GF-D8 (cell line): ENCODE results near the gene THBS3.
"Not testable (repeated sequence)": the region's sequence is repeated elsewhere in the genome, so short reads cannot be mapped to it uniquely, and the experiment has no call there.

Experiments
- DNase-seq: peaks from one replicate; lab custom pipeline; 2025; lab: John Stamatoyannopoulos, UW

The THBS3 gene

DNA sequence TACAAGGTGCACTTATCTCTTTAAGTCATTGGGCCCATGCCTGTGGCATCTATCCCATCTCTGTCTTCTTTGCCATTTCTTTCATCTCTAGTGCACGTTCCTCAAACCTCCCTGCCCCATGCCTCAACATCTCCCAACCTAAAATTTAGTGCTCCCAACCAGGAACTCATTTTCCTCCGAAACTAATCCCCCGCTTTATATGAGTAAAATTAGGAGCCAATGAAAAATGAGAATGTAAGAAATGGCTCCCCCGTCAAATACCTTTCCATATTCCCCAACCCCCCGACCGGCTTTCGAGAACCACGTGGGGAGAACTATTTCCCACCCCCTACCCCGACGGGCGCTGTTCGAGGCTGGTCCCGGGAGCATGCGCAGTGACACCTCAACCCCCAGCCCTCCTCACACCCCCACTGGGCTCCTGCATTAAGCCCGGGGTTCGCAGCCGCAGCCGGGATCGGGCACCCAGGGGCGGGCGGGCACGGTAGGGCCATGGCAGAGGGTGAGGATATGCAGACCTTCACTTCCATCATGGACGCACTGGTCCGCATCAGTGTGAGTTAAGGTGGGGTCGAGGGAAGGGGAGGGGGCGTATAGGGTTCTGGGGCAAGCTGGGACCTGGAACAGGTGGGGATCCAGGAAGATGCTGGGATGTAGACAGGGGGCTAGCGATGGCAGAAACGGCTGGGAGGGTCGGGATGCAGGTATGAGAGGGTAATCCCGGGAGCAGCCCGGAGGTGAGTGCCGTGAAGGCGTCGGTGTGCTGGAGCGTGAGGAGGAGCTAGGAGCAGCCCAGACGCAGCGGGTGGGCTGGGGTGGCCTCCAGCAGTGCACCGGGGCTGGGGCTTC, 34.0 kb downstream of the THBS3 start, which contains the start of gene TRIM46:
Gene TRIM46, plus strand, starts transcription at position 372 of the 846 bp plus-strand sequence. Its CDS starts 118 bp downstream, at position 490.
- DNase-seq: no peak

DNA sequence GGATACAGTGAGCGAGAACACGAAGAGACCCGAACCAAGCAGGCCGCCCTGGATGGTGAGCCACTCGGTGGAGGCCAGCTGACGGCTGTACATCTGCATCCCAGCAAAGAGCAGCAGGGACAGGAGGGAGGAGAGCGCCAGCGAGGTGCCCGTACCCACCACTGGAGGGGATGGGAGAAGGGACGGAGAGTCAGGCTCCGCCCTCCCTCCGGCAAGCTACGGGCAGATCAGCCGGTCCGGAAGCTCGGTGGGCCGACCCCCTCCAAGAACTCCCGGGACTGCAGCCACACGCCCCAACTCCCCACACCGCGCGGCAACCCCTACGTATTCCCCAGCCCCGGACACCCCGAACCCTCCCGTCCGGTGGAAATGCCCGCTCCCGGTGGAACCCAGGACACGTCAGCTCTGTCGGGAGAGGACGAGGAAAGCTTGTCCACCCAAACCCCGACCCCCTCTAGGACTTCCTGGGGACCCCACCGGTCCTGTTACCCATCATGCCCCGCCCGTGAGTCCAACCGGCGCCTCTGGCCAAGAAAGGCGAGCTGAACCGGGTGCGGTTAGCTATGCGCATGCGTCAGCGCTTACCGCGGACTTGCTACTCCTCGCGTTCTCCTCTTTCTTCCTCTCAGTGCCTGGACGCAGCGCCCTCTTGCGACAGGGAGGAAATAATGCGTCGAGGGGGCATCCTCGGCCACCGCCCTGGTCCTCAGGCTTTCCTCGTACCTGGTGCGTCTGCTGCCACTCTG, 34.8 kb downstream of the THBS3 start, which contains the start of gene KRTCAP2:
Gene KRTCAP2, minus strand, starts transcription at position 573 of the 746 bp plus-strand sequence. Its CDS starts 80 bp downstream, at position 493.
- peak; percentile 82 for DNase-seq

DNA sequence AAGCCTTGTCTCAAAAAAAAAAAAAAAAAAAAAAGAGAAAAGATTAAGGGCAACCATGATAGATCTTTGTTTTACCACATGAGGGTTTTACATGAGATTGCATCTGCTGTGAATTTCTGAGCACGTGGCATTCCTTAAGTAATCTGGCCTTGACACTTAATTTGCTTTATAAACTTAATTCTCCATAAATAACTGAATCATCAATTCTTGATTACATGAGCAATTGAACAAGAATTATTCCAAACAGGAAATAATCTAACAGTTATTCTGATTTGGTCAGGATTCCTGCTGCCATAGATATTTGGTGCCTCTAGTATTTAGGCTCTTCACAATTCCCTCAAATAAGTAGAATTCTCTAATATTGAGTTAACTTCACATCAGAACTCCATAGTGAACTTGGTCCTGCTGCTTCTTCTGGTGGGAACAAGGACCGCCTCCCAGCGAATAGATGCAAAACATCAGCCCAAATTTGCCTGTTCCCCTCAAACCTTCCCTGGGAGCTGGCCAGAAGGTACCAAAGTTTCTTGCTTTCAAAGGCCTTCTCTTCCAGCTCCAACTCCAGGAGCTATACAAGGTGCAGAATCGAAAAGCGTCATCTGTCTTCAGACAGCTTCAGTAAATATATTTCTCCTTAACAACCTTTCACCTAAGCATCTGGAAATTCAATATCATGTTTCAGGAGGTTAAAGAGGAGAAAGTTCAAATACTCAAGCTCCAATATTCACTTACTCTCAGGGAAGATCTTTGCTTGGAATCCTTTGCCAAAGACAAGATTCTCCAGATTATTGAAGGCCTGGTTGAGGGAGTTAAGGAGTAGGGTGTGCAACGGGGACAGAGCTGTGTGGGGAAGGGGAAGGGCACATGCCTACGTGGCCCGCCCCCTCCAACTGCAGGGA, 35.6 kb downstream of the THBS3 start:
- DNase-seq: no peak

DNA sequence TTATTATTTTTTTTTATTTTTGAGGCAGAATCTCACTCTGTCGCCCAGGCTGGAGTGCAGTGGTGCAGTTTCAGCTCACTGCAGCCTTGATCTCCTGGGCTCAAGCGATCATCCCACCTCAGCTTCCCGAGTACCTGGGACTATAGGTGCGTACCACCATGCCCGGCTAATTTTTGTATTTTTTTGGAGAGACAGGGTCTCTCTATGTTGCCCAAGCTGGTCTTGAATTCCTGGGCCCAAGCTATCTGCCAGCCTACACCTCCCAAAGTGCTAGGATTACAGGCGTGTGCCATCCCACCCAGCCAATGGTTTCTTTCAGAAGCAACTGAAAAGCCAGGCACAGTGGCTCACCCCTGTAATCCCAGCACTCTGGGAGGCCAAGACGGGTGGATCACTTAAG, 36.9 kb downstream of the THBS3 start:
- DNase-seq: no peak

DNA sequence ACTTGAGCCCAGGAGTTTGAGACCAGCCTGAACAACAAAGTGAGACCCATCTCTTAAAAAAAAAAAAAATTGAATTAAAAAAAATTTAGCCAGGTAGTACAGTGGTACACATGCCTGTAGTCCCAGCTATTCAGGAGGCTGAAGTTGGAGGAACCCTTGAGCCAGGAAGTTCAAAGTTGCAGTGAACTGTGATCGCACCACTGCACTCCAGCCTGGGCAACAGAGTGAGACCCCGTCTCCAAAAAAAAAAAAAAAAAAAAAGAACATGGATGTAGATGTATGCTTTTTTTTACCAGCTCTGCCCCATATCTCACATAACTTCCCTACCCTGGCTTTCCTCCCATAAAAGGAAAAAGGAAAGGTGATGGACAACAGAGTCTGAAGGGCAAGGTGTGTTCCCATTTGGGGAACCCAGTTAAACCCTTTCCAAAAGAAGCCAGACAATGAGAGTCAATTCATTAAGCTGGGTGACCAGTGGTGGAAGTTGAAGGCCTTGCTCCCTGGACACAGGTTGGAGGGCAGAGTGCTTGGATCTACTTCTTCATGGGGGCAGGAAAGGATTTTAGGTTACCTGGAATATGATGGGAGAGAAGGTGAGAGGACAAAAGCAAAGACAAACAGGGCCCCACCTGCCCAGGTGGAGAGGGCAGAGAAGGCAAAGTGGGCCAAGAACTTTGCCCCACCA, 37.5 kb downstream of the THBS3 start:
- no peak for DNase-seq

DNA sequence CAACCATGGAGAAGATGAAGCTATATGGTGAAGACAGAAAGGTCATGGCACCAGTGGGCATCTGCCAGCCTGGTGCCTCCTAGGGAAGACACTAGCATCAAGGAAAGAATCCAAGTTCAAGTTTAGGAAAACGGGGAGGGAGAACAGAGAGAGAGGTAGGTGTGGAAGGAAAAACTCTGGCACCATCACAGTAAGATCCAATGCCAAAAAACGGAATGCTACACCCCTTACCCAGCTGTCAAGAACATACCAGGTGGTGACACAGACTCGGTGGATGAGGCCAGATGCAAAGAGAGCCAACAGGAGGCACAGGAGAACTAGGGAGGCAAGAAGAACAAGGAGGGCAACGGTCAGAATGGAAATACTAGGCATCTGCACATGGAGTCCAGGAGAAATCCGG, 38.2 kb downstream of the THBS3 start:
- DNase-seq: no peak

DNA sequence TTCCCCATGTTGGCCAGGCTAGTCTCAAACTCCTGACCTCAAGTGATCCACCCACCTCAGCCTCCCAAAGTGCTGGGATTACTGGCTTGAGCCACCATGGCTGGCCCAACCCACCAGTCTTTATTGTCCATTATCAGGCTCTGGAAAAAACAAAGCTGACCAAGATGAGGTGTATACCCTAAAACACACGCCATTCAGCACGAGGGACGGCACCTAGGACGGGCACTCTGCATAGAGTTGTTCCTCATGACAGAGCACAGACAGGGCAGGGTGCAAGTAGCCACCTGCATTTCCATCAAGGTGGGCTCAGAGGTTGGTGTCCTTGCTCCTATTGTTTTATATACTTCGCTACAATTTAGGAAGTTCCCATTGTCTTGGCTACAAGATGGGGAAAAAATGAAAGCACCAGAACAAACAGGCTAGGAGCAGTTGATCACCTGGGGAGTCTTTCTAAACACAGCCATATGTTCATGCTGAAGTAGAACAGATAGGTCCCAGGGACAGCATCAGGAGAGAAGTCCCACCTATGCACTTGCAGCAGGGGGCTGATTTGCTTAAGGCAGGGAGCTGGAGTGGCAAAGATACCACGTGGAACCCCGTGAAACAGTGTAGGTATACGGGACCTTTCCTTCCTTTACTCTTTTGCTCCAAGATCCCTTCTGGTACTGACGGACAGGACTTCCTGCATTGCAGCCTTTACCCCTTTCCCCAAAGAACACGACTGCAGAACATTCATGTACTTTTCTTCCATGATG, 39.1 kb downstream of the THBS3 start:
- no peak for DNase-seq

DNA sequence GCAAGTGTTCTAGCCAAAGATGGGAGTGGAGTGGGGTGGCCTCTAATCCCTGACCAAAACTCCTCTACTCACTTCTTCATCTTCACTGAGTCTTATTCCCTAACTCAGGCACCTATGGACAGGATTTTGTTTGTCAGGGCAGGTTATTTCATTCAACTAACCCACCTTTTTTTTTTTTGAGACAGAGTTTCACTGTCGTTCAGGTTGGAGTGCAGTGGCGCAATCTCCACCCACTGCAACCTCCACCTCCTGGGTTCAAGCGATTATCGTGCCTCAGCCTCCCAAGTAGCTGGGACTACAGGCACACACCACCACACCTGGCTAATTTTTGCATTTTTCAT, 39.6 kb downstream of the THBS3 start:
- DNase-seq: not testable (repeated sequence)

DNA sequence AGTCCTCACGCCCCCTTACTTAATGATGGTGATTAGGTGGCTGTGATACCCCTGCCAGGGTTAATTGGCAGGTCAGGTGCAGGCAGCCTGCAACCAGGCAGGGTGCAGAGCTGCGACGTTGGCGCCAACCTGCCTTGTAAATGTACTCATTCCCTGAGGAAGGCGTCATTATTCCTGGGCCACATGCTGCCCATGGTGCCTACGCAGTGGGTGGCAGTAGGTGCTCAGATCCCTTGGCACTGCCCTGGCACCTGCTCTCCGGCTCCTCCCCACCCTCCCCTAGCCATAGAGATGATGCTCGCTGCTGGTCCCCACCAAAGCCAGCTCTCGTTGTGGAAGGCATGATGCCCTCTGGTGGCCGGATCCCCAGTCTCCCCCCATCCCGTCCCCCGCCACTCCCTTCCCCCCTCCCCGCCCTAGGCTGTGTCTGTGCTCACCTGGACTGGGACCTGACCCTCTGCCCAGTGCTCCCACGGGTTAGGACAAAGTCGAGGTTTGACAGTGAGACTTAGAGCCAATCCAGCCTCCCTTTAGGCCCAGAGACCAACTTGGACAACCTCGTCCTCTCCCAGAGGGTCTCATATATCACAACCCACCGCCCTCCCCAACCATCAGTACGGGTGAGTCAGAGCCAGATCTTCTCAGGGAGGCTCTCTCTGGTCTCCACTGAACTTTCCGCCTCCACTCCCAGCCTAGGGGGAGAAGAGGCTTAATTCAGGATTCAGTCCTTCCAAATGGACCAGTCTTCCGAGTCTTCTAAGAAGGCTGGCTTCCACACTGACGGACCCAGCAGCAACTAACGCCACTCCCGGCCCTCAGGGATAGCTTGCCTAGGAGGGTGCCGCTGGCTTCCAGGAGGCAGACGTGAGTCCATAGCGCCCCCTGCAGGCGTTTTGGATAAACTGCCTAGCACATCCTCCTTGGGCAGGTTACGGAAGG, 40.3 kb downstream of the THBS3 start:
- peak; percentile 66 for DNase-seq

DNA sequence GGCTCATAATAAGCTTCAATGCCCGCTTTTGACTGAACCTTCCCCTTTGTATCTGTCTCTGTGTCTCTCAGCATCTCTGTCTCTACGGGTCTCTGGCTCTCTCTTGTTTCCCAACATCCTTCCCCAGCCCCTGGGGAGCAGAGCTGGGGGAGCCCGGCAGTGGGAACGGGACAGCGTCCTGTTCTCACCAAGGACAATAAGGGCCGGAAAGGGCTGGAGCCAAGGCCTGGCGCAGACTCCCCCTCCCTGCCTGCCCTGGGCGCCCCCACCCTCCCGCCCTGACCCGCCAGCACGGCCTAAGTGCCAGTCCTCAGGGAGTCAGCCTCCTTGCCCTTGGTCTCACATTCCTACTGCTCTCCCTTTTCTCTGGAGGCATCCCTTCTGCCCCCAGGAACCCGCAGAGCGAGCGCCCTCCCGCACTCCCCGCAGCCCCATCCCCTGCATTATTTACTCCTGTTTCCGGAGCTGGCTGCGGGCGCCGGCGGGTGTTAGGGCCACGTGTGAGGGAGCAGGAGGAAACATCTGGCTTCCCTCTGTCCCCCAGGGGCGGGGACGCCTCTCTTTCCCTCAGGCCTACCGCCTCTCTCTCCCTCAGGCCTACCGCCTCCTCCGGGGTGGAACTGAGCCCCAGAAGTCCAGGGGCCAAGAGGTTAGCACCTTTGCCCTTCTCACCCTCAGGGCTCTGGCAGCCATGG, 41.1 kb downstream of the THBS3 start:
- peak; percentile 86 for DNase-seq

DNA sequence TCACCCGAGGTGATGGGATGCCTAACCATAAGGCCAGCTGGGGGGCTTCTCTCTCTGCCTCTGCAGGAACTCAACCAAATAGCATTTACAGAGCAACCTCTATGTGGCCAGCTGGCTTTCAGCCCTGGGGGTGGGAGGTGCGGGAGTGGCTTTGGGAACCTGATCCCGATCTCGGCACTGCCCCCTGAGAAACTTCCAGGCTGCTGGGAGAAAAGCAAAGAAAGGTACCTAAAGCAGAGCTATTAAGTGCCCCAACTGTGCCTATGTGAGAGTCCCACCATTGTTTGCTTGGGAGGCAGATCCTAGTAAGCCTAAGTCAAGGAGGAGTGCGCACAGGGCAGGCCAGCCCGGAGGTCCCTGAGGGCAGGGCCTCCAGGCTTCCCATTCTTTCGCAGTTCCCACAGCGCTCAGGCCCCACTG, 41.6 kb downstream of the THBS3 start:
- no peak for DNase-seq

DNA sequence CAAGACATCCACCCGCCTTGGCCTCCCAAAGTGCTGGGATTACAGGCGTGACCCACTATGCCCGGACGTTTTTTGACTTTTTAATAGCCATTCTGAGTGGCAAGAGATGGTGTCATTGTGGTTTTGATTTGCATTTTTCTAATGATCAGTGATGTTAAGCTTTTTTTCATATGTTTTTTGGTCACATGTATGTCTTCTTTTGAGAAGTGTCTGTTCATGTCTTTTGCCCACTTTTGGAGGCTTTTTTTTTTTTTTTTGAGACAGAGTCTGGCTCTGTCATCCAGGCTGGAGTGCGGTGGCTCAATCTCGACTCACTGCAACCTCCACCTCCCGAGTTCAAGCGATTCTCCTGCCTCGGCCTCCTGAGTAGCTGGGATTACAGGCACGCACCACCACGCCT, 43.1 kb downstream of the THBS3 start:
- not testable (repeated sequence) for DNase-seq

DNA sequence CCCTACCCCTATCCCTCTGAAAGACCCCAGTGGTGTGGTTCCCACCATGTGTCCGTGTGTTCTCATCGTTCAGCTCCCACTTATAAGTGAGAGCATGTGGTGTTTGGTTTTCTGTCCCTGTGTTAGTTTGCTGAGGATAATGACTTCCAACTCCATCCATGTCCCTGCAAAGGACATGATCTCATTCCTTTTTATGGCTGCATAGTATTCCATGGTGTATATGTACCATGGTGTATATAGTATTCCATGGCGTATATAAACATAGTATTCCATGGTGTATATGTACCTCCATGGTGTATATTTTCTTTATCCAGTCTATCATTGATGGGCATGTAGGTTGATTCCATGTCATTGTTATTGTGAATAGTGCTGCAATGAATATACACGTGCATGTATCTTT, 43.9 kb downstream of the THBS3 start:
- DNase-seq: not testable (repeated sequence)

DNA sequence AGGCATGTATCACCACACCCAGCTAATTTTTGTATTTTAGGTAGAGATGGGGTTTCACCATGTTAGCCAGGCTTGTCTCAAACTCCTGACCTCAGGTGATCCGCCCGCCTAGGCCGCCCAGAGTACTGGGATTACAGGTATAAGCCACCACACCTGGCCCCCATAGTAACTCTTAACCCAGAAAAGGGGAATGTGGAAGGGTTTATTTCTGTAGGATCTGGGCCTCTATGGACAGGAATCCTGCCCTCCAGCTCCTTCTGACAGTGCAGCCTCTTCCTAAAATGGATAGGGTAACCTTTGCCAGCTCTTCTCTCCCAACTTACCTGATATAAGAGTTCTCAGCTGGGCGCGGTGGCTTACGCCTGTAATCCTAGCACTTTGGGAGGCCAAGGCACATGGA, 45.1 kb downstream of the THBS3 start:
- DNase-seq: not testable (repeated sequence)

DNA sequence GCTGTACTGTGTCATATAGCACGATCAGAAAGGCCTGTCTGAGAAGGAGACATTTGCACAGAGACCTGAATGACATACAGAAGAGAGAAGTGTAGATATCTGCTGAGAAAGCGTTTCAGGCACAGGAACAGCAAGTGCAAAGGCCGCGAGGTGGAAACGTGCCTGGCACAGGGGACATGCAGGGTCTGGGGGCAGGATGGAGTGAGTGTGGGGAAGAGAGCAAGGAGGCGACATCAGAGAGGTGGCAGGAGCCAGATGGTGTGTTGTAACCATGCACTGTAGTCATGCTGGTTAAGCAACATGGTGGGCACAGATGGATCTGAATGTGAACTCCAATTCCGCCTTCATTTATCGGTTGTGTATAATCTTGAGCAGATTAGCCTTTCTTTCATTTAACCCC, 47.6 kb downstream of the THBS3 start:
- DNase-seq: no peak

DNA sequence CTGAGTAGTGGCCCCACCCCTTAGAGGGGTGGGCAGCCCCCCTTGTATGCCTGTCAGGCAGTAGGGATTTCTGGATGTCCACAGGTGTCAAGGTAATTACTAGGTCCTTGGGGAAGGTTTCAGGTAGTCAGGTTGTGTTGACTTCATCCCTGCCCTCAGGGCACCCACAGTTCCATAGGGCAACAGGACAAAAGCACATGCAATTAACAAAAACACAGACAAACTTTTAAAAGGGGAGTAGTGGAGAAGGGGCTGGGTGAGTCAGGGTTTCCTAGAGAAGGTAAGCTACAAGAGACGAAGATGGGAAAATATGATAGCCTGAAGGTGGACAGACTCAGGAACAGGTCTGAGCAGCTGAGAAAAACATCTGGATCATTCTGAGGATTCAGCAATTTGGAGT, 48.7 kb downstream of the THBS3 start:
- no peak for DNase-seq

DNA sequence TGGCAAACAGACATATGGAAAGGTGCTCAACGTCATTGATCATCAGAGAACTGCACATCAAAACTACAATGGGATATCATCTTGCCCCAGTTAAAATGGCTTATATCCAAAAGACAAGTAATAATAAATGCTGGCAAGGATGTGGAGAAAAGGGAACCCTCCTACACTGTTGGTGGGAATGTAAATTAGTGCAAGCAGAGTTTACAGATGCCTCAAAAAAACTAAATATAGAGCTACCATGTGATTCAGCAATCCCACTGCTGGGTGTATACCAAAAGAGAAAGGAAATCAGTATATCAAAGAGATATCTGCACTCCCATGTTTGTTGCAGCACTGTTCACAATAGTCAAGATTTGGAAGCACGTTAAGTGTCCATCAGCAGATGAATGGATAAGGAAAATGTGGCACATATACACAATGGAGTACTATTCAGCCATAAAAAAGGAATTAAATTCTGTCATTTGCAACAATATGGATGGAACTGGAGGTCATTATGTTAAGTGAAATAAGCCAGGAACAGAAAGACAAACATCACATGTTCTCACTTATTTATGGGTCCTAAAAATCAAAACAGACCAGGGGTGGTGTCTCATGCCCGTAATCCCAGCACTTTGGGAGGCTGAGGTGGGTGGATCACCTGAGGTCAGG, 51.6 kb downstream of the THBS3 start:
- not testable (repeated sequence) for DNase-seq
